Osteoblast (primary cell): ENCODE data around the gene ZNF524. TPM values are rescaled to one million over a fixed set of nuclear protein-coding genes. Genes with fewer than 3 reads are reported as not detected.
A peak's percentile ranks its signal among the peaks of the same experiment; 100 is the strongest.

ENCODE experiments used
- DNase-seq: peaks from one replicate; pipeline ENCODE4 v3.0.0; 2011; ENCODE audit warnings: low spot score, mixed read lengths; ENCODE audit not compliant: insufficient read length; ENCODE audit errors: missing footprints
- H2AFZ ChIP-seq: 2 replicates; pipeline ENCODE4 v1.6.0; 2011; ENCODE audit warnings: mild to moderate bottlenecking, low read length
- H3K27ac ChIP-seq: 2 replicates; pipeline ENCODE4 v1.5.1; 2011; ENCODE audit warnings: mild to moderate bottlenecking, low read depth, low read length, moderate library complexity
- H3K27me3 ChIP-seq: 2 replicates; pipeline ENCODE4 v1.6.0; 2012; ENCODE audit warnings: mild to moderate bottlenecking, control low read depth, inconsistent platforms, low read length, moderate library complexity; ENCODE audit not compliant: insufficient read depth
- H3K36me3 ChIP-seq: 2 replicates; pipeline ENCODE4 v1.5.1; 2011; ENCODE audit warnings: mild to moderate bottlenecking, low read length, control low read depth, moderate library complexity; ENCODE audit not compliant: insufficient read depth
- H3K4me1 ChIP-seq: 2 replicates; pipeline ENCODE4 v1.5.1; 2011; ENCODE audit warnings: mild to moderate bottlenecking, low read length, control low read depth, moderate library complexity; ENCODE audit not compliant: insufficient read depth
- H3K4me2 ChIP-seq: 2 replicates; pipeline ENCODE4 v1.6.0; 2011; ENCODE audit warnings: mild to moderate bottlenecking, low read length; ENCODE audit not compliant: insufficient read depth
- H3K4me3 ChIP-seq: fragments of 200-600 bp; sonication (generic); 3 replicates; pipeline ENCODE4 v1.5.1; 2012; ENCODE audit warnings: mild to moderate bottlenecking, low read length, inconsistent platforms; ENCODE audit not compliant: insufficient read depth
- H3K79me2 ChIP-seq: 2 replicates; pipeline ENCODE4 v1.6.0; 2012; ENCODE audit warnings: mild to moderate bottlenecking, low read length, control low read depth, inconsistent platforms; ENCODE audit not compliant: insufficient read depth
- H3K9me3 ChIP-seq: 2 replicates; pipeline ENCODE4 v1.5.1; 2011; ENCODE audit warnings: low read depth, low read length, control low read depth
- H4K20me1 ChIP-seq: 2 replicates; pipeline ENCODE4 v1.6.0; 2012; ENCODE audit warnings: mild to moderate bottlenecking, low read length, control low read depth; ENCODE audit not compliant: insufficient read depth
- CTCF ChIP-seq: IDR thresholded peaks from 2 replicates; pipeline ENCODE4 v1.5.1; 2011; ENCODE audit warnings: mild to moderate bottlenecking, low read depth, low read length, moderate library complexity; ENCODE audit errors: extremely low read depth
- total RNA-seq: library from RNA; depleted of rRNA; stranded (reverse); fragments of >200 nt; gene quantifications from 2 replicates; pipeline ENCODE4 v1.2.3, GENCODE V29; 2012

ZNF524 gene
- total RNA-seq, 1 donor = 11.2 TPM

GRCh38 chr19:55576746-55577145 is 23.3 kb upstream of the ZNF524 start:
- peak; percentile 30 for DNase-seq
- peaks cover 9% of the 10 kb centered on the region for H3K4me1 ChIP-seq
- no peaks in the 10 kb centered on the region for H3K27me3 ChIP-seq
- TF ChIP-seq CTCF = no peak
- no peak overlapping the region for H3K27ac ChIP-seq
- no peak overlapping the region for H3K4me3 ChIP-seq
- H2AFZ ChIP-seq = no peak overlapping the region
- H3K36me3 ChIP-seq = peaks cover 10% of the 10 kb centered on the region
- H3K79me2 ChIP-seq = peaks cover 23% of the 10 kb centered on the region
- no peaks in the 10 kb centered on the region for H4K20me1 ChIP-seq
- H3K4me2 ChIP-seq = no peak overlapping the region
- H3K9me3 ChIP-seq = no peaks in the 10 kb centered on the region

DNA sequence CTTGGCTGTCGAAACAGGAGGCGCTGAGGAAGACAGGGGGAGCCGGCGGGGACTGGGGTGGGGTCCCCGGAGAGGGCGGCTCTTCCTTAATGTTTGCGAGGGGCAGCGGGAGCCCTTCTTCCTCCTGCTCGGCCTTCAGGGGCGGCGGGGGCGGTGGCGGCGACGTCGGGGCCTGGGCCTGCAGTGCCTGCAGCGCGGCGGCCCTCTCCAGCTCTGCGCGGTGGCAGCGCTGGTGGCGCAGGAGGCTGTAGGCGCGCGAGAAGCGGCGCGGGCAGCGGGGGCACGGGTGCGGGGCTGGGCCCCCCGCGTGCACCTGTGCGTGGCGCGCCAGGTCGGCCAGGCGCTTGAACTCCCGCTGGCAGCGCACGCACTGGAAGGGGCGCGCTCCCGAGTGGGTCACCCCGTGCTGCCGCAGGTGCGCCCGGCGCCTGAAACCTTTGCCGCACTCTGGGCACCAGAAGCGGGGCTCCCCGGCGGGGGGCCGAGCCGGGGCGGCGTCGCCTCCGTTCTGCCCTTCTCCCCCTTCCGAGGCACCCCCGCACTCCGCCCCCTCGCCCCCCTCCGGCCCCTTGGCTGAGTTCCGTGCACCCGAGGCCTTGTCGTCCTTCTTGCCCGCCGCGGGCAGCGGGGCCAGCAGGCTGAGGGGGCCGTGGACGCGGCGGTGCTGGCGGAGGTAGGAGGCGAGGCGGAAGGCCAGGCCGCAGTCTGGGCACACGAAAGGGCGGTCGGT is 21.9 kb upstream of the ZNF524 start:
- H3K9me3 ChIP-seq = no peaks in the 10 kb centered on the region
- H3K4me3 ChIP-seq = no peak overlapping the region
- H3K4me1 ChIP-seq = peaks cover 11% of the 10 kb centered on the region
- no peaks in the 10 kb centered on the region for H3K27me3 ChIP-seq
- no peak for TF ChIP-seq CTCF
- peaks cover 10% of the 10 kb centered on the region for H3K36me3 ChIP-seq
- no peak overlapping the region for H3K4me2 ChIP-seq
- H3K79me2 ChIP-seq = peaks cover 23% of the 10 kb centered on the region
- no peak overlapping the region for H2AFZ ChIP-seq
- no peak overlapping the region for H3K27ac ChIP-seq
- H4K20me1 ChIP-seq = no peaks in the 10 kb centered on the region
- DNase-seq = peak; percentile 44

- Histone ChIP-seq H3K27me3 (no peaks in the 10 kb centered on the region), H3K9me3 (no peaks in the 10 kb centered on the region), H2AFZ (no peak overlapping the region), H3K36me3 (peaks cover 10% of the 10 kb centered on the region), H3K27ac (no peak overlapping the region), H3K4me1 (peaks cover 11% of the 10 kb centered on the region), H3K79me2 (peaks cover 23% of the 10 kb centered on the region), H3K4me3 (peak overlapping the region; percentile 93), H4K20me1 (no peaks in the 10 kb centered on the region), H3K4me2 (peak overlapping the region; percentile 90)
- DNase-seq = peak; percentile 76
- TF ChIP-seq CTCF = no peak
These were observed 21.0 kb upstream of the ZNF524 start for GRCh38 chr19:55578761-55579747.
